Skeletal muscle satellite cell (primary cell): ENCODE data around the gene PRICKLE2.

Source experiments
- H3K27me3 ChIP-seq: 2 replicates; pipeline ENCODE4 v1.7.0; 2013; ENCODE audit warnings: low read length; ENCODE audit not compliant: control insufficient read depth, insufficient read depth
- H3K36me3 ChIP-seq: 2 replicates; pipeline ENCODE4 v1.7.0; 2013; ENCODE audit warnings: mild to moderate bottlenecking, control low read depth, low read length; ENCODE audit not compliant: insufficient read depth
- H3K4me1 ChIP-seq: 2 replicates; pipeline ENCODE4 v1.7.0; 2013; ENCODE audit warnings: low read length; ENCODE audit not compliant: control insufficient read depth, insufficient read depth
- H3K4me2 ChIP-seq: 2 replicates; pipeline ENCODE4 v1.7.0; 2013; ENCODE audit warnings: mild to moderate bottlenecking, low read length
- H3K4me3 ChIP-seq: 2 replicates; pipeline ENCODE4 v1.7.0; 2013; ENCODE audit warnings: low read length
- H3K9ac ChIP-seq: 2 replicates; pipeline ENCODE4 v1.7.0; 2013; ENCODE audit warnings: mild to moderate bottlenecking, low read depth, low read length, moderate library complexity
- H3K9me3 ChIP-seq: replicated peaks from 2 replicates; pipeline ENCODE4 v1.7.0; 2013; ENCODE audit warnings: mild to moderate bottlenecking, control low read depth, low read length

PRICKLE2 gene

DNA sequence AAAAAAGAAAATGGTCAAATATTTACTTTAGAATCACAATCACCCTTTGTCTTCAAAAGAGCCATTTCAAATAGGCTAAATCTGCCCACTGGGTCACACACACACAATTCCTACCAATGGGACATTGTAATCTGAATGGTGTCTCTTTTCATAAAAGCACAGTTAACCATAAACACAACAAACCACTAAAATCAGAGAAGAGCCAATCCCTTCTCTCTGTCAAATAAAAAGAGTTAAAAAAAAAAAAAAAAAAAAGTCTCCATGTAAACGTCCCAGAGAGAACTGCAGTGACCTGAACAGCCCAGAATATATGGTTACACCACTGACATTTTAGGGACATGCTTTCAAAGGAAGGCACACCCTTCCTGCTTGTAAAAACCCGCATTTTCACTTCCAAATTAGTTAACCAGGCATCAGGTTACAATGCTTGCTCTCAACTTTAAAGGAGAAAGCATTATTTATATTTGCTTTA is 63.7 kb downstream of the PRICKLE2 start:
- H3K9me3 ChIP-seq, result no peaks in the 10 kb centered on the region
- no peak overlapping the region for H3K4me2 ChIP-seq
- H3K9ac ChIP-seq, result no peak overlapping the region
- H3K4me3 ChIP-seq, result no peak overlapping the region
- peaks cover 37% of the 10 kb centered on the region for H3K4me1 ChIP-seq
- H3K27me3 ChIP-seq, result no peaks in the 10 kb centered on the region
- peaks cover 40% of the 10 kb centered on the region for H3K36me3 ChIP-seq

DNA sequence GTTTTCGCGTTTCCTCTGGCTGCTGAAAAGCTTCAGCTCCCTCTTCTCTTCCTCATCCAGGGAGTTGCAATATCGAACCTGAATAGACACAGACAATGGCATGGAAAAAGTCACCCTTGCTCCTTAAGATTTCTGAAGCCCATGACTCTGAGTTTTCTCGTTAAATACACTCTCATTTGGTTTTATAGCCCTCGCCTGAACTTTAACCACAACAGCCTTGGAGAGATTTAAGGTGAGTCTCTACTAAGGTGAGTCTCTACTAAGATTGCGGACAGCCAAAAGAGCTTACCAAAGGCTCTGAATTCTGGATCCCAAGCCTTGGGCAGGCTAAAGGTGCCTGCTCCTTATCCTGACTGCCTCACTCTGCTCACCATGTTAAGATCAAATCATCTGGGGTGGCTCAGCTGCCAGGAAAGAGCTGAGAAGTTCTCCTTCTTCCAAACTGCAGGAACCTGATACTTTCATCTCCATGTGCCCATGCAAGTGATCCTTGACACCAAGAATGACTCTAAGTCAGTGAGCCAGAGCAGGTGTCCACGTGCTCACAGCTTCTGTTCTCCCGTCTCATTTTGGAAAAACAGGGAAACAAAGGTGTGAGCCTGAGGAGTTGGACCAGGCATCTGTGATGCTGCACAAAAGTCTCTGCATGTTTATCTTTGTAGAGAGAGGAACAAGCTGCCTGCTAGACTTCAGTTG is 65.1 kb downstream of the PRICKLE2 start:
- no peak overlapping the region for H3K4me3 ChIP-seq
- H3K4me1 ChIP-seq, result peaks cover 37% of the 10 kb centered on the region
- no peaks in the 10 kb centered on the region for H3K27me3 ChIP-seq
- no peaks in the 10 kb centered on the region for H3K9me3 ChIP-seq
- no peak overlapping the region for H3K9ac ChIP-seq
- H3K36me3 ChIP-seq, result peaks cover 51% of the 10 kb centered on the region
- no peak overlapping the region for H3K4me2 ChIP-seq

- H3K27me3 ChIP-seq, result no peaks in the 10 kb centered on the region
- H3K9me3 ChIP-seq, result no peaks in the 10 kb centered on the region
- peaks cover 51% of the 10 kb centered on the region for H3K36me3 ChIP-seq
- H3K4me2 ChIP-seq, result no peak overlapping the region
- H3K4me3 ChIP-seq, result no peak overlapping the region
- peaks cover 24% of the 10 kb centered on the region for H3K4me1 ChIP-seq
- H3K9ac ChIP-seq, result no peak overlapping the region
Measured at GRCh38 chr3:64158334-64158733, 66.9 kb downstream of the PRICKLE2 start.

GRCh38 chr3:64157150-64158035 is 67.9 kb downstream of the PRICKLE2 start:
- Histone ChIP-seq H3K9me3 (no peaks in the 10 kb centered on the region), H3K36me3 (peaks cover 57% of the 10 kb centered on the region), H3K4me1 (peaks cover 15% of the 10 kb centered on the region), H3K4me3 (no peak overlapping the region), H3K27me3 (no peaks in the 10 kb centered on the region), H3K4me2 (no peak overlapping the region), H3K9ac (no peak overlapping the region)

DNA sequence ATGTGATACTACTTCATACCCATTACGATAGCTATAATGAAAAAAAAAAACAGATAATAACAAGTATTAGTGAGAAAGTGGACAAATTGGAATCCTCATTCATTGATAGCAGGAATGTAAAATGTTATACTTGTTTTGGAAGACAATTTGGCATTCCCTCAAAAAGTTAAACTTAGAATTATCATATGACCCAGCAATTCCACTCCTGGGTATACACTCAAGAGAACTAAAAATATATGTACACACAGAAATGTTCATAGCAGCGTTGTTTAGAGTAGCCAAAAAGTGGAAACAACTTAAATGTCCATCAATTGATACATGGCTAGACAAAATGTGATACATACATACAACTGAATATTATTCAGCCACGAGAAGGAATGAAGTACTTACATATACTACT is 69.9 kb downstream of the PRICKLE2 start:
- Histone ChIP-seq H3K4me3 (no peak overlapping the region), H3K4me1 (peaks cover 6% of the 10 kb centered on the region), H3K36me3 (peaks cover 65% of the 10 kb centered on the region), H3K4me2 (no peak overlapping the region), H3K9ac (no peak overlapping the region), H3K27me3 (no peaks in the 10 kb centered on the region), H3K9me3 (no peaks in the 10 kb centered on the region)

DNA sequence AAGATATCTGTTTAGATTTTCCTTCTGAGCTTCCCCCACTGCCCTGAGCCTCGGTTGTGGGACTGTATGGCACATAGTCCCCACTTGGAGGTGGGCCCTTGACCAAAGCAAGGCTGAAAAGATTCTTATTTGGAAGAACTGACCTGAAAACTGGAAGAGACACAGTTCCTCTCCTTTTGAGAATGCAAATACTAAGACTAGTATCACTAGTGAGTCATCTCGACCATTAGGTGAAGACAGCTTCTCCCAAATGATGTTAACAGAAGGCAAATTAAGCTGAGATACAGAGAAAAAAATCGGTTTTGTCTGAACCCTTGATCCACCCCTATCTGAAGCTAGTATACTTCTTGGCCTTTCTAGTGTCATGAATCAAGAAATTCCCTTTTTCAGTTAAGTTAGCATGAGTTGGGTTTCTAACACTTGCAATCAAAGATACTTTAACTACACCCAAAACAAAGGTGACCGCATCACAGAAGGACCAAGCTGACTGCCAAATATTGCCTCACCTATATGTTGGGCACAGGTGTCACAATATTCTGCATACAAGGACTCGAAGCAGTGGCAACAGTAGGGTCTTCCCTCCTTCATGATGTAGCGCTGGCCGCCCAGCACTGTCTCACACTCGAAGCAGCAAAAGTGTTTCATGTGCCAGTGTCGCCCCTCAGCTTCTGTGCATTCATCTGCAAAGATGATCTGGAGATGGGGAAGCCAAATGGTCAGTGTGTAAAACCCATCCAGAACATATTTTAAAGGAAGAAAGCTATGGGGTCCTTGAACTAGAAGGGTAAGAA is 72.4 kb downstream of the PRICKLE2 start:
- Histone ChIP-seq H3K27me3 (no peaks in the 10 kb centered on the region), H3K4me3 (no peak overlapping the region), H3K9ac (no peak overlapping the region), H3K9me3 (no peaks in the 10 kb centered on the region), H3K4me1 (peaks cover 2% of the 10 kb centered on the region), H3K36me3 (peaks cover 57% of the 10 kb centered on the region), H3K4me2 (no peak overlapping the region)

GRCh38 chr3:64152086-64152485 is 73.2 kb downstream of the PRICKLE2 start:
- Histone ChIP-seq H3K4me3 (no peak overlapping the region), H3K4me1 (peaks cover 2% of the 10 kb centered on the region), H3K27me3 (no peaks in the 10 kb centered on the region), H3K9ac (no peak overlapping the region), H3K4me2 (no peak overlapping the region), H3K36me3 (peaks cover 59% of the 10 kb centered on the region), H3K9me3 (no peaks in the 10 kb centered on the region)

DNA sequence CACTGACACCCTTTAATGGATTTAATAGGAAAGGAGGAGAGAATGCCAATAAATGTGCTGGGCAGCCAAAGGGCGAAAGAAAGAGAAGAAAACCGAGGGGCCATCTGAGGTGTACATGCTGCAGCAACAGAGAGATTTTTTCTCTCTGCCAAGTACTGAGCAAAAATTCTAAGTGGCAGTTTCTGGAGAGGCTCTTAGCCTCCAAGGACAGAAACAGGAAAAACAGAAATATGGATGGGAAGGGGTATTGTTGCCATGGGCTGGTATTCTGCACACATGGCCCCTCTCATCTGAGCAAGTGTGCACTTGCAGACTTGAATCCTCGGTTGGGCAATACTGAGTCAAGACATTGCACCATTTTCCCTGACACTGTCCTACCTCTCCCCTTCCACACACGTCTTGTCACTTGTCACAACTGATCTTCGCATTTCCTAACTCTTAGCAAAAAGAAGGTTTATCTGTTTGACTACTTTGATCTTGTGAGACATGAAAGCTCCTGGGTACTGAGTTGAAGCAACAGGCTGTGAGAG is 73.9 kb downstream of the PRICKLE2 start:
- H3K9ac ChIP-seq, result no peak overlapping the region
- no peaks in the 10 kb centered on the region for H3K9me3 ChIP-seq
- H3K4me3 ChIP-seq, result no peak overlapping the region

DNA sequence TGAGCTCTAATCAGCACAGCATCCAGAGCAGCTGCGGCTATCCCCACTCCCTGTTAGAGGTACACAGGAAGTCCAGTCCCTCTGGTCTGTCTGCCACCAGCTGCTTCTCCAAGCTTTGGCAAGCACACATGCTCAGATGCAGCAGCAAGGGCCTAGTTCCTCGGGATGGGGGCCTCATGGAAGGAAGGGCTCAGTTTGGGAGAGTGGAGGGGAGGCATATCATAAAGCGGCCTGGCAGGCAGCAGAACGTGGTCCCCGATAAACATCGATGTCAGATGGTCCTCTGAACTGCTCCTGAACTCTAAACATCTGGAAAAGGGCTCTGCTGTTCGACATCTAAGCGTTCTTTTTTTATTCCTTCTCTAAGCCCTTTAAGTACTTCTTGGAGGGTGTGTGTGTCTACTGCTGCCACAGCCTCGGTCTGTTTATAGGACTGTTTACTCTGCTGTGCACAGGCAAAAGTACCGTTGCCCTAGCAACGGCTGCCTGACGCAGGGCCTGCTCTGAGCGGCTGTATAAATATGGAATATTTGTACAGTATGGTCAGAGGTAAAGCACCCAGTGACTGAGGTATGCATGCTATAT is 74.6 kb downstream of the PRICKLE2 start:
- Histone ChIP-seq H3K4me3 (no peak overlapping the region), H3K9ac (peak overlapping the region; percentile 23), H3K27me3 (no peaks in the 10 kb centered on the region), H3K4me1 (peaks cover 2% of the 10 kb centered on the region), H3K36me3 (peaks cover 58% of the 10 kb centered on the region), H3K4me2 (no peak overlapping the region), H3K9me3 (no peaks in the 10 kb centered on the region)

More for the DNA sequence above, 73.9 kb downstream of the PRICKLE2 start:
- Histone ChIP-seq H3K4me2 (no peak overlapping the region), H3K4me1 (peaks cover 2% of the 10 kb centered on the region), H3K36me3 (peaks cover 58% of the 10 kb centered on the region), H3K27me3 (no peaks in the 10 kb centered on the region)

- Histone ChIP-seq H3K4me1 (peaks cover 2% of the 10 kb centered on the region), H3K9ac (no peak overlapping the region), H3K27me3 (no peaks in the 10 kb centered on the region), H3K36me3 (peaks cover 56% of the 10 kb centered on the region), H3K9me3 (no peaks in the 10 kb centered on the region), H3K4me3 (no peak overlapping the region), H3K4me2 (no peak overlapping the region)
Measured at GRCh38 chr3:64149886-64150285, 75.4 kb downstream of the PRICKLE2 start.
